Testis (tissue), 3 donors: ENCODE results near the gene XRCC1. TPM values are rescaled to one million over a fixed set of nuclear protein-coding genes. Genes with fewer than 3 reads are reported as not detected.

Source experiments
- DNase-seq: peaks from one replicate; pipeline ENCODE4 v3.0.0-alpha.2; 2019
- H3K27ac ChIP-seq, 2 donors: fragments of 200-600 bp; sonication (generic); one replicate each; pipeline ENCODE4 v1.5.1; 2019
- H3K27me3 ChIP-seq: fragments of 200-600 bp; sonication (generic); one replicate; pipeline ENCODE4 v1.5.1; 2019
- H3K36me3 ChIP-seq: fragments of 200-600 bp; sonication (generic); one replicate; pipeline ENCODE4 v1.5.1; 2017; ENCODE audit warnings: low read depth; ENCODE audit errors: missing control alignments
- H3K4me1 ChIP-seq: fragments of 200-600 bp; sonication (generic); one replicate; pipeline ENCODE4 v1.5.1; 2019
- H3K4me3 ChIP-seq, 2 donors: fragments of 200-600 bp; sonication (generic); one replicate each; pipeline ENCODE4 v1.5.1; 2017 to 2019
- H3K9me3 ChIP-seq: fragments of 200-600 bp; sonication (generic); one replicate; pipeline ENCODE4 v1.5.1; 2017
- POLR2A ChIP-seq: fragments of 450-650 bp; IDR thresholded peaks from one replicate; pipeline ENCODE4 v1.6.1; 2017; ENCODE audit warnings: antibody characterized with exemption, mild to moderate bottlenecking, moderate library complexity
- WGBS, 2 donors: methylation state at CpG; one replicate each; pipeline ENCODE4 v1.1.5; 2018; 5-methylcytosine and 5-hydroxymethylcytosine counted together
- intact Hi-C: fragments of 100-400 bp; cut with DNase I; formaldehyde crosslinking; loops from one replicate; pipeline ENCODE4 v1.15.1; 2023; ENCODE audit warnings: low total_unique reads
- polyA plus RNA-seq: library from polyadenylated mRNA; stranded (reverse); fragments of 350-450 nt; fragmentation: Illumina TruSeq; extraction: RNeasy Lipid Tissue Mini Kit (QIAGEN cat#74804); gene quantifications from one replicate; pipeline ENCODE4 v1.2.3, GENCODE V29; 2014; ENCODE audit warnings: low read depth, low replicate concordance; ENCODE audit not compliant: insufficient read depth
- total RNA-seq, 2 donors: library from RNA; depleted of rRNA; stranded (reverse); fragments of >200 nt; gene quantifications; one replicate each; pipeline ENCODE4 v1.2.3, GENCODE V29; 2016
- TF ChIP-seq, protein P1 (sequence below), 3 experiments: fragments of 450-650 bp in 2 of 3; fragments of 200-600 bp in 1 of 3; sonication (generic) in 1 of 3; IDR thresholded peaks; one replicate each; pipeline ENCODE4 v1.5.1; 2016 to 2019; ENCODE audit warnings: antibody characterized with exemption in 3 of 3, mild to moderate bottlenecking in 2 of 3, moderate library complexity in 1 of 3

The XRCC1 gene
- total and polyA plus RNA-seq, 3 donors from 2014 or later = 40.6 to 49.1 (median 44.8) TPM

- no peak for TF ChIP-seq POLR2A
- TF ChIP-seq, protein P1, sequence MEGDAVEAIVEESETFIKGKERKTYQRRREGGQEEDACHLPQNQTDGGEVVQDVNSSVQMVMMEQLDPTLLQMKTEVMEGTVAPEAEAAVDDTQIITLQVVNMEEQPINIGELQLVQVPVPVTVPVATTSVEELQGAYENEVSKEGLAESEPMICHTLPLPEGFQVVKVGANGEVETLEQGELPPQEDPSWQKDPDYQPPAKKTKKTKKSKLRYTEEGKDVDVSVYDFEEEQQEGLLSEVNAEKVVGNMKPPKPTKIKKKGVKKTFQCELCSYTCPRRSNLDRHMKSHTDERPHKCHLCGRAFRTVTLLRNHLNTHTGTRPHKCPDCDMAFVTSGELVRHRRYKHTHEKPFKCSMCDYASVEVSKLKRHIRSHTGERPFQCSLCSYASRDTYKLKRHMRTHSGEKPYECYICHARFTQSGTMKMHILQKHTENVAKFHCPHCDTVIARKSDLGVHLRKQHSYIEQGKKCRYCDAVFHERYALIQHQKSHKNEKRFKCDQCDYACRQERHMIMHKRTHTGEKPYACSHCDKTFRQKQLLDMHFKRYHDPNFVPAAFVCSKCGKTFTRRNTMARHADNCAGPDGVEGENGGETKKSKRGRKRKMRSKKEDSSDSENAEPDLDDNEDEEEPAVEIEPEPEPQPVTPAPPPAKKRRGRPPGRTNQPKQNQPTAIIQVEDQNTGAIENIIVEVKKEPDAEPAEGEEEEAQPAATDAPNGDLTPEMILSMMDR (IDR thresholded peaks at IDR 0.05) = no peak
- no peak for DNase-seq
- Histone ChIP-seq H3K4me3 (peak overlapping the region; percentile 71 to 73), H3K27ac (peak overlapping the region in 1 of 2 donors; percentile 61), H3K4me1 (peaks cover 4% of the 10 kb centered on the region), H3K36me3 (no peaks in the 10 kb centered on the region), H3K9me3 (no peaks in the 10 kb centered on the region), H3K27me3 (no peaks in the 10 kb centered on the region)
- WGBS, 2 donors = 59 to 63% methylated on average over 31 to 37 of the region's 37 CpGs
- intact Hi-C loops = no loop called here
These were observed 890 bp upstream of the XRCC1 start for GRCh38 chr19:43575955-43576878.

DNA sequence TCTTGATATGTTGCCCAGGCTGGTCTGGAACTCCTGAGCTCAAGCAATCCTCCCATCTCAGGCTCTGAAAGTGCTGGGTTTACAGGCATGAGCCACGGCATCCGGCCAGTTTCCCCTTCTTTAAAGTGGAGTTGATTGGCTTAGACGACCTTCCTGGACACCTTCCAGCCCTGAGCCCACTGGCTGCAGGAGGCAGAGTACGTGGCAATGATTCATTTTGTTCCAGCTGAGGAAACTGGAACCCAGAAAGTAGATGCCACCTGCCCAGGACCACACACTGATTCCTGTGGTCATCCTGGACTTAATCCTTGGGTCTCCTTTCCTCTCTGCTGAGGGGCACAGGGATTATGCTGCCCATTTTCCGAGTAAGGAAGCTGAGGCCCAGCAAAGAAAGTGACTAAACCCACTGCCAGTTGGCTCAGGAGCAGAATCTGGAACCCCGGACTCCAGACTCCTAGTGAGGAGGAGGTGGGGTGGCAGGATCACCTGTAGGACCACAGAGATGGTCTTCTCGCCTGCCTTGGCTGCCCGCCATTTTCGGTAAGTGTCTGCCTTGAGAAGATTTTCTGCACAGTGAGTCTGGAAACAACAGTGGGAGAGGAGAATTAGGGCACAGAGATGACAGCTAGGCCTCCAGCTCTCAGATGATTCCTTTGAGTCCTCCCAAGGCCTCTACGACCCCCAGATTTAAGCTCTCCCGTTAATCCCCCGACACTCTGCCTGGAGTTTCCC, 737 bp downstream of the XRCC1 start:
- Histone ChIP-seq H3K9me3 (no peaks in the 10 kb centered on the region), H3K4me3 (peak overlapping the region; percentile 71 to 73), H3K36me3 (no peaks in the 10 kb centered on the region), H3K4me1 (no peaks in the 10 kb centered on the region), H3K27ac (peak overlapping the region in 1 of 2 donors; percentile 72), H3K27me3 (no peaks in the 10 kb centered on the region)
- 26 to 30% methylated on average over 12 of the region's 12 CpGs for WGBS, 2 donors
- intact Hi-C loops = no loop called here
- no peak for DNase-seq
- TF ChIP-seq POLR2A = no peak
- TF ChIP-seq, protein P1 (IDR thresholded peaks at IDR 0.05) = no peak

- WGBS, 2 donors = 89 to 96% methylated on average over 3 of the region's 3 CpGs
- no peak for DNase-seq
- Histone ChIP-seq H3K4me1 (no peaks in the 10 kb centered on the region), H3K9me3 (no peaks in the 10 kb centered on the region), H3K27me3 (no peaks in the 10 kb centered on the region), H3K4me3 (no peak overlapping the region), H3K36me3 (no peaks in the 10 kb centered on the region), H3K27ac (no peak overlapping the region)
- TF ChIP-seq POLR2A = no peak
- TF ChIP-seq, protein P1 (IDR thresholded peaks at IDR 0.05) = no peak
- intact Hi-C loops = no loop called here
These were observed 3.1 kb downstream of the XRCC1 start for GRCh38 chr19:43572171-43572588.

- WGBS, 2 donors = 71 to 89% methylated on average over 5 of the region's 5 CpGs
- no peaks in the 10 kb centered on the region for H3K36me3 ChIP-seq
- no peaks in the 10 kb centered on the region for H3K4me1 ChIP-seq
- intact Hi-C loops = no loop called here
- TF ChIP-seq, protein P1 (IDR thresholded peaks at IDR 0.05) = no peak
- no peak for TF ChIP-seq POLR2A
- no peaks in the 10 kb centered on the region for H3K27me3 ChIP-seq
- no peak for DNase-seq
- H3K9me3 ChIP-seq = no peaks in the 10 kb centered on the region
- no peak overlapping the region for H3K27ac ChIP-seq
- H3K4me3 ChIP-seq = no peak overlapping the region
These were observed 5.0 kb downstream of the XRCC1 start for GRCh38 chr19:43570174-43570791.
